HepG2 (cell line): Measurements from ENCODE around the gene HDAC5. TPM values are rescaled to one million over a fixed set of nuclear protein-coding genes. Genes with fewer than 3 reads are reported as not detected.

ENCODE experiments used
- ATAC-seq: fragments of 200-7000 bp; cut with Tn5 transposase; 3 replicates; pipeline ENCODE4 v1.9.1; 2020; ENCODE audit warnings: mild to moderate bottlenecking, moderate library complexity
- BruUV-seq: library from RNA; stranded (reverse); fragments of 400-500 nt; replicated peaks from 2 replicates; lab custom pipeline; 2021; lab: Mats Ljungman, UMichigan
- CTCF ChIA-PET: fragments of 300-600 bp; formaldehyde crosslinking; extraction: SDS; loops from one replicate; lab custom pipeline; 2021; ENCODE audit warnings: low total read pairs, inconsistent platforms, low intra/inter-chr PET ratio; lab: Yijun Ruan, JAX
- POLR2A ChIA-PET: fragments of 350-600 bp; sonication (Branson Sonifier 250); formaldehyde crosslinking; loops from one replicate; lab custom pipeline; 2020; ENCODE audit warnings: antibody characterized with exemption, inconsistent platforms; lab: Yijun Ruan, JAX
- DNase-seq: peaks from one replicate; pipeline ENCODE4 v3.0.0-alpha.2; 2015; ENCODE audit warnings: low spot score
- FAIRE-seq: peaks from 3 replicates; lab custom pipeline; 2011; peaks lifted over from hg19 to GRCh38; lab: Jason Lieb, UNC
- H2AFZ ChIP-seq: one replicate; pipeline ENCODE4 v1.6.1; 2011; ENCODE audit warnings: low read length, inconsistent platforms
- H3K27ac ChIP-seq: fragments of 300-600 bp; 3 replicates; pipeline ENCODE4 v1.8.0; 2011; ENCODE audit warnings: mixed run types, mild to moderate bottlenecking, mixed read lengths, low read length, inconsistent platforms; ENCODE audit not compliant: insufficient read depth; ENCODE audit errors: extremely low read length
- H3K27me3 ChIP-seq, 2 experiments: fragments of 200-600 bp in 1 of 2; 2 replicates in 1 of 2; 3 replicates in 1 of 2; pipeline versions ENCODE4 v1.6.0 to v1.8.0; 2011; ENCODE audit warnings: low read length in 2 of 2, mild to moderate bottlenecking in 2 of 2, moderate library complexity in 2 of 2, inconsistent platforms in 1 of 2; ENCODE audit not compliant: insufficient read depth in 2 of 2, control insufficient read depth in 1 of 2
- H3K36me3 ChIP-seq, 2 experiments: fragments of 200-600 bp in 1 of 2; replicated peaks in 1 of 2; 2 replicates in 1 of 2; 3 replicates in 1 of 2; pipeline versions ENCODE4 v1.5.1 to v1.8.0; 2011; ENCODE audit warnings: low read length in 2 of 2, inconsistent platforms in 1 of 2; ENCODE audit not compliant: insufficient read depth in 2 of 2, control insufficient read depth in 1 of 2
- H3K4me1 ChIP-seq: 2 replicates; pipeline ENCODE4 v1.5.1; 2012; ENCODE audit warnings: low read length, inconsistent platforms; ENCODE audit not compliant: insufficient read depth
- H3K4me2 ChIP-seq: 2 replicates; pipeline ENCODE4 v1.6.0; 2011; ENCODE audit warnings: low read depth, low read length, inconsistent platforms
- H3K4me3 ChIP-seq, 3 experiments: fragments of 200-600 bp in 1 of 3; sonication (generic), shearing (Covaris generic) in 1 of 3; replicated peaks in 1 of 3; 2 replicates each; pipeline ENCODE4 v1.5.1; 2011 to 2016; ENCODE audit warnings: low read length in 3 of 3, inconsistent platforms in 2 of 3, low read depth in 2 of 3, mild to moderate bottlenecking in 2 of 3, control low read depth in 1 of 3, mixed read lengths in 1 of 3; ENCODE audit not compliant: insufficient read depth in 1 of 3
- H3K79me2 ChIP-seq: one replicate; pipeline ENCODE4 v1.6.1; 2011; ENCODE audit warnings: low read length, inconsistent platforms; ENCODE audit not compliant: insufficient read depth
- H3K9ac ChIP-seq: 2 replicates; pipeline ENCODE4 v1.6.0; 2011; ENCODE audit warnings: mild to moderate bottlenecking, low read depth, low read length, inconsistent platforms; ENCODE audit not compliant: insufficient read depth
- H3K9me3 ChIP-seq: 2 replicates; pipeline ENCODE4 v1.5.1; 2012; ENCODE audit warnings: mild to moderate bottlenecking, low read length
- H4K20me1 ChIP-seq: 2 replicates; pipeline ENCODE4 v1.6.0; 2011; ENCODE audit warnings: inconsistent platforms, mild to moderate bottlenecking, low read length, moderate library complexity; ENCODE audit not compliant: insufficient read depth
- CEBPG ChIP-seq: IDR thresholded peaks from 2 replicates; pipeline ENCODE4 v1.6.1; 2016
- ERF ChIP-seq: IDR thresholded peaks from 2 replicates; pipeline ENCODE4 v1.6.1; 2018; ENCODE audit warnings: missing biosample characterization, missing genetic modification reagents
- GABPA ChIP-seq, 2 experiments: IDR thresholded peaks; 2 replicates each; pipeline ENCODE4 v1.6.1; 2011 to 2016; ENCODE audit warnings: low read depth in 2 of 2, low read length in 1 of 2, missing biosample characterization in 1 of 2, missing genetic modification characterization in 1 of 2
- MAFF ChIP-seq: IDR thresholded peaks from 2 replicates; pipeline ENCODE4 v1.6.1; 2011; ENCODE audit warnings: low read depth, low read length, improper control_type of control experiment
- MAFK ChIP-seq, 2 experiments: IDR thresholded peaks in 1 of 2; conservative IDR thresholded peaks in 1 of 2; 2 replicates each; pipeline ENCODE4 v1.6.1; 2011; ENCODE audit warnings: improper control_type of control experiment in 2 of 2, low read length in 2 of 2
- TOPORS ChIP-seq: sonication (generic); formaldehyde crosslinking; IDR thresholded peaks from 2 replicates; pipeline ENCODE4 v1.8.0; 2023; ENCODE audit warnings: mild to moderate bottlenecking, missing genetic modification reagents
- ZNF737 ChIP-seq: sonication (generic); formaldehyde crosslinking; IDR thresholded peaks from 2 replicates; pipeline ENCODE4 v1.5.0; 2020; ENCODE audit warnings: missing genetic modification reagents, mild to moderate bottlenecking, borderline replicate concordance
- ZNF790 ChIP-seq: sonication (generic); formaldehyde crosslinking; IDR thresholded peaks from 2 replicates; pipeline ENCODE4 v1.8.0; 2022; ENCODE audit warnings: missing genetic modification reagents, mild to moderate bottlenecking, borderline replicate concordance
- WGBS: methylation state at CpG from one replicate; pipeline ENCODE4 v1.1.6; 2017; ENCODE audit warnings: low lambda C conversion rate; 5-methylcytosine and 5-hydroxymethylcytosine counted together
- in situ Hi-C: cut with HindIII; loops from 2 replicates; pipeline ENCODE4 v1.10.0; 2017; ENCODE audit warnings: low pct_unique_long_range_greater_than_20kb; ENCODE audit not compliant: extremely low pct_ligation_motif_present
- intact Hi-C: fragments of 100-400 bp; cut with micrococcal nuclease; formaldehyde crosslinking; loops from one replicate; pipeline ENCODE4 v1.10.0; 2022; ENCODE audit not compliant: unreplicated experiment
- polyA plus RNA-seq, 8 experiments: library from polyadenylated mRNA; depleted of rRNA in 3 of 8; stranded (reverse) in 7 of 8; unstranded in 1 of 8; fragments of >200 nt; fragmentation: Illumina TruSeq in 4 of 8; extraction: Trizol in 4 of 8; gene quantifications; 2 replicates each; pipeline versions ENCODE4 v1.2.1 to v1.2.3, GENCODE V29; 2011 to 2016; ENCODE audit warnings: low read depth in 4 of 8, missing spikeins in 1 of 8, mixed read lengths in 1 of 8; ENCODE audit not compliant: insufficient read depth in 1 of 8
- total RNA-seq, 5 experiments: library from RNA; depleted of rRNA; stranded (reverse); fragments of >200 nt; fragmentation: Illumina TruSeq; extraction: Trizol; gene quantifications; 2 replicates each; pipeline ENCODE4 v1.2.3, GENCODE V29; 2016; ENCODE audit warnings: low read depth in 1 of 5
- TF ChIP-seq, protein P1 (sequence below): sonication (generic); formaldehyde crosslinking; IDR thresholded peaks from 2 replicates; pipeline ENCODE4 v1.5.0; 2020; ENCODE audit warnings: missing genetic modification reagents, mild to moderate bottlenecking, borderline replicate concordance

Gene HDAC5
- total and polyA plus RNA-seq, 2 of the 13 experiments (the other 11 are each of a cell fraction or from before 2014, with no cell fraction given) = 46.4 to 85.4 TPM

- Histone ChIP-seq H4K20me1 (no peaks in the 10 kb centered on the region), H3K36me3 (peaks cover 0 to under 1% of the 10 kb centered on the region in 2 experiments; a peak in 1 of 5 replicates), H3K9ac (no peak overlapping the region), H2AFZ (no peak overlapping the region), H3K4me2 (no peak overlapping the region), H3K4me1 (peaks cover 41% of the 10 kb centered on the region), H3K9me3 (no peaks in the 10 kb centered on the region), H3K79me2 (no peaks in the 10 kb centered on the region), H3K27ac (no peak overlapping the region), H3K27me3 (no peaks in the 10 kb centered on the region), H3K4me3 (no peak overlapping the region)
- intact Hi-C loops = loop anchor here (5.0 kb wide), 1 partner anchor 45 kb away; the partner anchor contains the start of gene HDAC5
- BruUV-seq = no TSS peak
- DNase-seq (no peak), ATAC-seq (no peak; the same call in 2 of the 3 replicates), FAIRE-seq (no peak)
- TF ChIP-seq, protein P1, sequence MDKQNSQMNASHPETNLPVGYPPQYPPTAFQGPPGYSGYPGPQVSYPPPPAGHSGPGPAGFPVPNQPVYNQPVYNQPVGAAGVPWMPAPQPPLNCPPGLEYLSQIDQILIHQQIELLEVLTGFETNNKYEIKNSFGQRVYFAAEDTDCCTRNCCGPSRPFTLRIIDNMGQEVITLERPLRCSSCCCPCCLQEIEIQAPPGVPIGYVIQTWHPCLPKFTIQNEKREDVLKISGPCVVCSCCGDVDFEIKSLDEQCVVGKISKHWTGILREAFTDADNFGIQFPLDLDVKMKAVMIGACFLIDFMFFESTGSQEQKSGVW = no peak
- POLR2A ChIA-PET = interaction anchor here (1.0 to 2.0 kb wide), 4 partner anchors 19 to 153 kb away, joined by 4 to 8 read pairs (median 7); partner anchors contain the start of genes LSM12, TMEM101 and TMUB2
- CTCF ChIA-PET = interaction anchor here (0.9 to 2.1 kb wide), 3 partner anchors 26 to 126 kb away, joined by 3 to 8 read pairs (median 4); partner anchors contain the start of gene HROB
- WGBS = 75% methylated on average over 7 of the region's 7 CpGs
- in situ Hi-C loops = no loop called here
These were observed 43.9 kb upstream of the HDAC5 start for GRCh38 chr17:44167181-44167861.

- CTCF ChIA-PET = no interaction called here
- no peak for ATAC-seq
- no peak for DNase-seq
These were observed 41.0 kb upstream of the HDAC5 start for GRCh38 chr17:44164476-44164875.

More at GRCh38 chr17:44164476-44164875, 41.0 kb upstream of the HDAC5 start:
- Histone ChIP-seq H3K9me3 (no peaks in the 10 kb centered on the region), H3K9ac (no peak overlapping the region), H4K20me1 (no peaks in the 10 kb centered on the region), H3K27ac (no peak overlapping the region), H3K27me3 (no peaks in the 10 kb centered on the region), H3K36me3 (peaks cover 6 to 15% of the 10 kb centered on the region in 2 experiments), H3K79me2 (no peaks in the 10 kb centered on the region), H3K4me1 (peaks cover 13% of the 10 kb centered on the region), H3K4me2 (no peak overlapping the region), H2AFZ (no peak overlapping the region), H3K4me3 (no peak overlapping the region)
- in situ Hi-C loops = no loop called here
- 97% methylated on average over 1 of the region's 1 CpG for WGBS
- POLR2A ChIA-PET = no interaction called here
- intact Hi-C loops = no loop called here
- BruUV-seq = no TSS peak
- FAIRE-seq = no peak
- no peak for TF ChIP-seq TOPORS (CRISPR knock-in tag)
- TF ChIP-seq ZNF790 (CRISPR knock-in tag) = no peak
- TF ChIP-seq CEBPG (CRISPR knock-in tag) = no peak
- TF ChIP-seq ZNF737 (CRISPR knock-in tag) = no peak
- no peak for TF ChIP-seq ERF (CRISPR knock-in tag)
- TF ChIP-seq GABPA (IDR thresholded peaks at IDR 0.05; ENCODE audit: low read depth, low read length) = no peak
- no peak for TF ChIP-seq GABPA (CRISPR knock-in tag; IDR thresholded peaks at IDR 0.05; ENCODE audit: low read depth)
- peak; percentile 75 to 78 for TF ChIP-seq MAFK (conservative IDR thresholded peaks at IDR 0.05 in 1 of 2, IDR thresholded peaks at IDR 0.05 in 1 of 2; ENCODE audit: low read length in 2 of 2)
- TF ChIP-seq MAFF = peak; percentile 51
